Measurements from ENCODE around the gene NXF2B. TPM values are rescaled to one million over a fixed set of nuclear protein-coding genes. Genes with fewer than 3 reads are reported as not detected.
"Not testable (repeated sequence)": the region's sequence is repeated elsewhere in the genome, so short reads cannot be mapped to it uniquely, and the experiment has no call there.

Gene NXF2B, protein sequence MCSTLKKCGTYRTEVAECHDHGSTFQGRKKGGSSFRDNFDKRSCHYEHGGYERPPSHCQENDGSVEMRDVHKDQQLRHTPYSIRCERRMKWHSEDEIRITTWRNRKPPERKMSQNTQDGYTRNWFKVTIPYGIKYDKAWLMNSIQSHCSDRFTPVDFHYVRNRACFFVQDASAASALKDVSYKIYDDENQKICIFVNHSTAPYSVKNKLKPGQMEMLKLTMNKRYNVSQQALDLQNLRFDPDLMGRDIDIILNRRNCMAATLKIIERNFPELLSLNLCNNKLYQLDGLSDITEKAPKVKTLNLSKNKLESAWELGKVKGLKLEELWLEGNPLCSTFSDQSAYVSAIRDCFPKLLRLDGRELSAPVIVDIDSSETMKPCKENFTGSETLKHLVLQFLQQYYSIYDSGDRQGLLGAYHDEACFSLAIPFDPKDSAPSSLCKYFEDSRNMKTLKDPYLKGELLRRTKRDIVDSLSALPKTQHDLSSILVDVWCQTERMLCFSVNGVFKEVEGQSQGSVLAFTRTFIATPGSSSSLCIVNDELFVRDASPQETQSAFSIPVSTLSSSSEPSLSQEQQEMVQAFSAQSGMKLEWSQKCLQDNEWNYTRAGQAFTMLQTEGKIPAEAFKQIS
- not detected in 2 replicates for total RNA-seq
- long read RNA-seq = 0 reads

DNA sequence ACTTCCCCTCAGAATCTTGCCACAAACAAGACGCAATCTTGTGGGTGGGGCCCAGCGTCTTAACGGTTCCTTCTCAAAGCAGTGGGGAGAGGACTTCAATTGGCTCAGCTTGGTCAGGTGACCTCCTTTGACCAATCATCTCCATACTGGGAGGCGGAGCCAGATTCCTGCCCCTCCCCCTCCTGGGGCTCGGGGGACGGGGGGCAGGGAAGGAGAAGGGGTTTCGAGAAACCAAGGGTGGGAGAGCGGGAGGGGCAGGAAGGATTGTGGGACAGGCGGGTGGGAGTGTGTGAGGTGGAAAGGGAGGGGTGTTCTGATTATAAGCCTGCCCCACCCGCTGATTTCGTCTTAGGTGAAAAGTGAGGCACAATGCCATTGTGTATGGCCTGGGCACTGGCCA, at the start of gene NXF2B:
Gene NXF2B, minus strand, starts transcription at position 101 of the 400 bp plus-strand sequence. CDS start 59,972 bp downstream, outside the sequence.
- not testable (repeated sequence) for DNase-seq (ENCODE audit: low read depth, low spot score); H3K27me3 Mint-ChIP-seq (ENCODE audit: low read depth); H3K27ac Mint-ChIP-seq (ENCODE audit: unreplicated experiment); H3K4me1 Mint-ChIP-seq; H3K4me3 Mint-ChIP-seq; H3K9me3 Mint-ChIP-seq; H3K36me3 Mint-ChIP-seq (ENCODE audit: low read depth)

- not testable (repeated sequence) for H3K4me3 Mint-ChIP-seq; H3K27ac Mint-ChIP-seq (ENCODE audit: unreplicated experiment); H3K36me3 Mint-ChIP-seq (ENCODE audit: low read depth); DNase-seq (ENCODE audit: low read depth, low spot score); H3K9me3 Mint-ChIP-seq; H3K4me1 Mint-ChIP-seq; H3K27me3 Mint-ChIP-seq (ENCODE audit: low read depth)
Observed at GRCh38 chrX:102478765-102479164, 39.0 kb upstream of the NXF2B start.

- not testable (repeated sequence) for DNase-seq (ENCODE audit: low read depth, low spot score); H3K27ac Mint-ChIP-seq (ENCODE audit: unreplicated experiment); H3K27me3 Mint-ChIP-seq (ENCODE audit: low read depth); H3K4me1 Mint-ChIP-seq; H3K9me3 Mint-ChIP-seq; H3K4me3 Mint-ChIP-seq; H3K36me3 Mint-ChIP-seq (ENCODE audit: low read depth)
Observed at GRCh38 chrX:102471762-102472220, 32.0 kb upstream of the NXF2B start, which contains the start of gene TCP11X2. TCP11X2 (minus strand) TSS chrX:102471812.

DNA sequence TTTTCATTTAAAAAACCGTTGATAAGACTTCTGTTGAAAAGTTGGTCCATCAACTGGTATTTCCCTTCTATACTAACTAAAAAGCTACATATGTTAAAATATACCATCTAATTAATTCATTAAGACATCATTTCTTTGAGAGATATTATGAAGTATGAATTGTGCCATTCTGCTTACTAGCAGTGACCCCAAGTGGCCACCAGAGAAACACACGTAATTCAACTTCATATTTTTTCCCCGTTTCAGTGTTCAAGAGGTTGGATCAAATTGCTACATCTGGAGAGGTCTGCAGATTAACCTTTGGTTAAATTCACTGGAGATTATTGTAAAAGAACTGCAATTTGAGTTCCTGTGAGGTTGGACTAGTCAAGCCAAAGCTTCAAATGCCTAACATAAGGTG, 30.4 kb upstream of the NXF2B start:
- not testable (repeated sequence) for H3K27me3 Mint-ChIP-seq (ENCODE audit: low read depth); H3K4me3 Mint-ChIP-seq; H3K4me1 Mint-ChIP-seq; DNase-seq (ENCODE audit: low read depth, low spot score); H3K27ac Mint-ChIP-seq (ENCODE audit: unreplicated experiment); H3K36me3 Mint-ChIP-seq (ENCODE audit: low read depth); H3K9me3 Mint-ChIP-seq

- not testable (repeated sequence) for DNase-seq (ENCODE audit: low read depth, low spot score)
Observed at GRCh38 chrX:102458615-102459014, 18.8 kb upstream of the NXF2B start.

DNA sequence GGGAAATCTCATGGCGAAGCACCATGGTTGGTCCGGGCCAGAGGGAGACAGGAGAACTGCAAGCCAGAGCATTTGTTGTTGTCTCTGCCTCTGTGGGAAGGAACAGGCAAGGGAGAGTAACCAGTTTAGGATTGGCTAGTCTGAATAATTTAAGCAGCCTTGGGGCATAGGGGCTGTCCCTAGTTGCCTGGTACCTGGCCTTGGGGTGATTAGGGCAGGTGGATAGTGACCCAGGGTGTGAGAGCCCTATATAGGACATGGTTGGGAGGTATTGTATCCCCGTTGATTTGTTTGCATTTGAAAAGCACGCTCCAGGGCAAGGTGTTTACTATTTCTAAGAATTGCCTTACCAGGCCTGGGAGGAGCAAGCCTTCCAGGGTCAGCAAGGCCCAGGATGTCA, 25.3 kb downstream of the NXF2B start:
- H3K27ac Mint-ChIP-seq (ENCODE audit: unreplicated experiment); H3K4me3 Mint-ChIP-seq; H3K27me3 Mint-ChIP-seq (ENCODE audit: low read depth); H3K36me3 Mint-ChIP-seq (ENCODE audit: low read depth); H3K4me1 Mint-ChIP-seq; DNase-seq (ENCODE audit: low read depth, low spot score); H3K9me3 Mint-ChIP-seq: not testable (repeated sequence)

More at GRCh38 chrX:102458615-102459014, 18.8 kb upstream of the NXF2B start:
- H3K4me3 Mint-ChIP-seq; H3K27ac Mint-ChIP-seq (ENCODE audit: unreplicated experiment); H3K4me1 Mint-ChIP-seq; H3K9me3 Mint-ChIP-seq; H3K36me3 Mint-ChIP-seq (ENCODE audit: low read depth); H3K27me3 Mint-ChIP-seq (ENCODE audit: low read depth): not testable (repeated sequence)

GRCh38 chrX:102345916-102346315, 93.9 kb downstream of the NXF2B start:
- Mint-ChIP-seq H3K27me3 (ENCODE audit: low read depth) (peaks cover 13% of the 10 kb centered on the region), H3K9me3 (peaks cover 7% of the 10 kb centered on the region)

DNA sequence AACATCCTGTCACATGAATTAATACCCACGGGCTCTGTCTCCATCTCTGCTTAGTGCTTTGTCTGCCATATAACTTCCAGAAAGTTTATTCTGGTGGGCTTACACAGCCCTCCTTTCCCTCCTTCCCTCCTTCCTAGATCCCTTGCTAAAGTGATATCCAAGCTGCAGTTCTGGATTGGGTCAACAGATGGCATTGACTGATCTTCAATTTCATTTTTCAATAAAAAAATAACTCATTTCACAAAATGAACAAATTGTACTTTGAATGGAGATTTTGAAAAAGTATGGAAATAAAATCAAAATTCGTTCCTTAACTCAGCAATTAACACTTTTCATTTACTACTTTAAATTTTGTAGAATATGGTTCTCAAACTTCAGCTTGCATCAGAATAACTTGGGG, 97.9 kb downstream of the NXF2B start:
- Mint-ChIP-seq H3K9me3 (peaks cover 3% of the 10 kb centered on the region), H3K4me3 (no peak overlapping the region), H3K4me1 (no peaks in the 10 kb centered on the region), H3K27me3 (ENCODE audit: low read depth) (peaks cover 13% of the 10 kb centered on the region), H3K36me3 (ENCODE audit: low read depth) (no peaks in the 10 kb centered on the region), H3K27ac (ENCODE audit: unreplicated experiment) (no peak overlapping the region)
- peak; percentile 31 for TF ChIP-seq CTCF (conservative IDR thresholded peaks at IDR 0.05)
- DNase-seq (ENCODE audit: low read depth, low spot score) = no peak

More at GRCh38 chrX:102345916-102346315, 93.9 kb downstream of the NXF2B start:
- peak; percentile 74 for DNase-seq (ENCODE audit: low read depth, low spot score)
- H3K4me3 Mint-ChIP-seq = no peak overlapping the region
- no peak overlapping the region for H3K27ac Mint-ChIP-seq (ENCODE audit: unreplicated experiment)
- H3K36me3 Mint-ChIP-seq (ENCODE audit: low read depth) = no peaks in the 10 kb centered on the region
- H3K4me1 Mint-ChIP-seq = no peaks in the 10 kb centered on the region
- peak; percentile 79 for TF ChIP-seq CTCF (conservative IDR thresholded peaks at IDR 0.05)
